GM23248 (cell line): ENCODE data around the gene CDK10. TPM values are rescaled to one million over a fixed set of nuclear protein-coding genes. Genes with fewer than 3 reads are reported as not detected.

Experiments used
- DNase-seq: peaks from one replicate; pipeline ENCODE4 v3.0.0-alpha.2; 2015
- H2AFZ ChIP-seq: fragments of 200-600 bp; sonication (generic); 2 replicates; pipeline ENCODE4 v1.6.1; 2016; ENCODE audit warnings: antibody characterized with exemption
- H3F3A ChIP-seq: fragments of 200-600 bp; sonication (generic); 2 replicates; pipeline ENCODE4 v1.6.1; 2016; ENCODE audit warnings: mild to moderate bottlenecking, antibody characterized with exemption, mixed run types; ENCODE audit not compliant: insufficient read depth
- H3K27ac ChIP-seq: fragments of 200-600 bp; sonication (generic); 2 replicates; pipeline ENCODE4 v1.5.1; 2016; ENCODE audit warnings: mild to moderate bottlenecking
- H3K27me3 ChIP-seq: fragments of 200-600 bp; sonication (generic); replicated peaks from 2 replicates; pipeline ENCODE4 v1.6.1; 2016; ENCODE audit warnings: mild to moderate bottlenecking; ENCODE audit not compliant: insufficient read depth
- H3K36me3 ChIP-seq: fragments of 200-600 bp; sonication (generic); 2 replicates; pipeline ENCODE4 v1.6.1; 2016; ENCODE audit warnings: low read depth, mild to moderate bottlenecking
- H3K4me1 ChIP-seq: fragments of 200-600 bp; sonication (generic); 2 replicates; pipeline ENCODE4 v1.6.1; 2016; ENCODE audit warnings: mild to moderate bottlenecking; ENCODE audit not compliant: insufficient read depth
- H3K4me2 ChIP-seq: fragments of 200-600 bp; sonication (generic); one replicate; pipeline ENCODE4 v1.6.1; 2016; ENCODE audit warnings: mild to moderate bottlenecking; ENCODE audit not compliant: unreplicated experiment
- H3K4me3 ChIP-seq: fragments of 200-600 bp; sonication (generic); 2 replicates; pipeline ENCODE4 v1.5.1; 2016; ENCODE audit warnings: mild to moderate bottlenecking
- H3K79me2 ChIP-seq: fragments of 200-600 bp; sonication (generic); 2 replicates; pipeline ENCODE4 v1.6.1; 2016; ENCODE audit warnings: mild to moderate bottlenecking; ENCODE audit not compliant: insufficient read depth
- H3K9ac ChIP-seq: fragments of 200-600 bp; sonication (generic); 2 replicates; pipeline ENCODE4 v1.6.1; 2016; ENCODE audit warnings: mild to moderate bottlenecking
- H3K9me2 ChIP-seq: fragments of 200-600 bp; sonication (generic); 2 replicates; pipeline ENCODE4 v1.6.1; 2016; ENCODE audit warnings: mixed run types, mild to moderate bottlenecking, moderate library complexity; ENCODE audit not compliant: insufficient read depth
- H3K9me3 ChIP-seq: fragments of 200-600 bp; sonication (generic); one replicate; pipeline ENCODE4 v1.6.1; 2017; ENCODE audit warnings: low read depth
- H4K20me1 ChIP-seq: fragments of 200-600 bp; sonication (generic); 2 replicates; pipeline ENCODE4 v1.6.0; 2016; ENCODE audit not compliant: insufficient read depth
- EZH2 ChIP-seq: fragments of 200-600 bp; sonication (generic); IDR thresholded peaks from 2 replicates; pipeline ENCODE4 v1.6.1; 2018; ENCODE audit warnings: antibody characterized with exemption, mild to moderate bottlenecking; ENCODE audit not compliant: insufficient read depth, poor library complexity, severe bottlenecking
- EZH2phosphoT487 ChIP-seq: fragments of 200-600 bp; sonication (generic); IDR thresholded peaks from 2 replicates; pipeline ENCODE4 v1.6.1; 2018; ENCODE audit warnings: antibody characterized with exemption, moderate library complexity, mild to moderate bottlenecking, low read depth; ENCODE audit not compliant: insufficient read depth
- WGBS, 2 experiments: methylation state at CpG; one replicate each; pipeline ENCODE4 v1.1.6; 2015 to 2017; ENCODE audit warnings: low lambda C conversion rate in 2 of 2, low coverage in 1 of 2; ENCODE audit errors: missing lambda C conversion rate in 2 of 2; 5-methylcytosine and 5-hydroxymethylcytosine counted together
- in situ Hi-C: fragments of 300-500 bp; cut with MboI; formaldehyde crosslinking; loops from 2 replicates; pipeline ENCODE4 v1.15.0; 2020
- polyA plus RNA-seq: library from polyadenylated mRNA; unstranded; fragments of >200 nt; fragmentation: Nextera tagmentation; extraction: Ambion mirVana; gene quantifications from 2 replicates; pipeline ENCODE4 v1.2.1, GENCODE V29; 2016
- total RNA-seq: library from RNA; depleted of rRNA; stranded (reverse); fragments of >200 nt; shearing (Covaris generic); gene quantifications from 2 replicates; pipeline ENCODE4 v1.2.3, GENCODE V29; 2014

Gene CDK10
- total and polyA plus RNA-seq, 2 experiments from 2014 or later = 49.6 to 51.9 TPM

DNA sequence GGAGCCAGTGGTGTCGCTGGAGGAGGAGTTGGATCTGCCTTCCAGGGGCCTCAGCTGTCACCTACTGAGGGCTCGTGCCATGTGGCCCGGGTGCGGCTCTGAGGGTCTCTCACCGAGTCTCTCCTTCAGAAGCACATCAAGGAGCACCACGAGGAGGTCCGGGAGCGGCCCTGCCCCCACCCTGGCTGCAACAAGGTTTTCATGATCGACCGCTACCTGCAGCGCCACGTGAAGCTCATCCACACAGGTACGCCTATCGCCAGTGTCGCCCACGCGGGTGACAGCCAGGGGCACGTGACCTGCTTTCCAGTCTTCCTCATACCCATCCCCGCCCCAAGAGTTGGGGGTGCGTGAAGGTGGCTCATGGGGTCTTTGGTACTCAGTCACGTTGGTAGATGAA lies 47.3 kb downstream of the CDK10 start:
- in situ Hi-C loops = no loop called here
- Histone ChIP-seq H3K4me3 (no peak overlapping the region), H3K4me1 (no peaks in the 10 kb centered on the region), H3K9ac (no peak overlapping the region), H3K4me2 (no peak overlapping the region), H2AFZ (no peak overlapping the region), H3K9me3 (no peaks in the 10 kb centered on the region), H3K79me2 (no peaks in the 10 kb centered on the region; the same call in 1 of the 2 replicates), H3K36me3 (peaks cover 41% of the 10 kb centered on the region; the same call in 1 of the 2 replicates), H3K9me2 (no peaks in the 10 kb centered on the region), H3K27me3 (no peaks in the 10 kb centered on the region), H4K20me1 (no peaks in the 10 kb centered on the region), H3F3A (no peaks in the 10 kb centered on the region; the same call in 1 of the 2 replicates), H3K27ac (no peak overlapping the region)
- no peak for DNase-seq
- 87 to 90% methylated on average over 14 to 21 of the region's 21 CpGs for WGBS, 2 experiments
- TF ChIP-seq EZH2phosphoT487 (no peak), EZH2 (no peak)

DNA sequence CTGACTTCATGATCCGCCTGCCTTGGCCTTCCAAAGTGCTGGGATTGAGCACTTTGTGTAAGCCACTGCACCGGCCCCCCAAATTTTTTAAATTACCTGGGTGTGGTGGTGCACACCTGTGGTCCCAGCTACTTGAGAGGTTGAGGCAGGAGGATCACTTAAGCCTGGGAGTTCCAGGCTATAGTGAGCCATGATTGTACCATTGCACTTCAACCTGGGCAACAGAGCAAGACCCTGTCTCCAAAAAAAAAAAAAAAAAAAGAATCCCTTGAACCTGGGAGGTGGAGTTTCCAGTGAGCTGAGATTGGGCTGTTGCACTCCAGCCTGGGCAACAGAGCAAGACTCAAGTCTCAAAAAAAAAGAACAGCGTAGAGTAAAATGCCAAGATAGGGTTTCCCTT lies 50.1 kb downstream of the CDK10 start:
- H3K36me3 ChIP-seq = peaks cover 42% of the 10 kb centered on the region; the same call in 1 of the 2 replicates
- H3K9me2 ChIP-seq = no peaks in the 10 kb centered on the region
- in situ Hi-C loops = no loop called here
- no peak overlapping the region for H3K9ac ChIP-seq
- 84 to 90% methylated on average over 3 of the region's 3 CpGs for WGBS, 2 experiments
- no peak overlapping the region for H3K4me2 ChIP-seq
- TF ChIP-seq EZH2 (no peak), EZH2phosphoT487 (no peak)
- no peak overlapping the region for H3K27ac ChIP-seq
- no peaks in the 10 kb centered on the region for H3K9me3 ChIP-seq
- no peaks in the 10 kb centered on the region; the same call in 1 of the 2 replicates for H3K79me2 ChIP-seq
- no peak overlapping the region for H2AFZ ChIP-seq
- no peaks in the 10 kb centered on the region for H4K20me1 ChIP-seq
- no peaks in the 10 kb centered on the region for H3K27me3 ChIP-seq
- H3F3A ChIP-seq = peaks cover 5% of the 10 kb centered on the region; the same call in 1 of the 2 replicates
- H3K4me3 ChIP-seq = no peak overlapping the region
- no peaks in the 10 kb centered on the region for H3K4me1 ChIP-seq
- DNase-seq = no peak

DNA sequence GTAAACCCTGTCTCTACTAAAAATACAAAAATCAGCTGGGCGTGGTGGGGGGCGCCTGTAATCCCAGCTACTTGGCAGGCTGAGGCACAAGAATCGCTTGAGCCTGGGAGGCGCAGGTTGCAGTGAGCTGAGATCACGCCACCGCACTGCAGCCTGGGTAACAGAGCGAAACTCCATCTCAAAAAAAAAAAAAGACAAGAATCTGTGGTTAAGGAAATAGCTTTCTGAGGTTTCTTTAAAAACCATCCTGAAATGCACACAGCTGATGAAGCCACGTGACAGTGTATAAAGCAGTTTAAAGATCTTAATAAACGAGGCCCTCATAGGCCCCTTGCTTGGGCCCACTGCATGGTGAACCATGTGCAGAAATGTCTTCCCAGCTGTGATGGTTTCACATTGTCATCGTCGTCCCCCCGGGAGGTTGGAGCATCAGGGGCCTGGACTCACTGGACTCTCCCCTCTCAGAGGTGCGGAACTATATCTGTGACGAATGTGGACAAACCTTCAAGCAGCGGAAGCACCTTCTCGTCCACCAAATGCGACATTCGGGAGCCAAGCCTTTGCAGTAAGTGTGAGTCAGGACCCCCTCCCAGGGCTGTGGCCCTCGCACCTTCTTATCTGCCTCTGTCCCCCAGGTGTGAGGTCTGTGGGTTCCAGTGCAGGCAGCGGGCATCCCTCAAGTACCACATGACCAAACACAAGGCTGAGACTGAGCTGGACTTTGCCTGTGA lies 51.0 kb downstream of the CDK10 start:
- no peak overlapping the region for H3K4me3 ChIP-seq
- 91 to 95% methylated on average over 20 of the region's 20 CpGs for WGBS, 2 experiments
- no peaks in the 10 kb centered on the region for H4K20me1 ChIP-seq
- no peaks in the 10 kb centered on the region for H3K9me2 ChIP-seq
- in situ Hi-C loops = no loop called here
- peaks cover 42% of the 10 kb centered on the region; the same call in 1 of the 2 replicates for H3K36me3 ChIP-seq
- H3K27me3 ChIP-seq = no peaks in the 10 kb centered on the region
- TF ChIP-seq EZH2phosphoT487 (no peak), EZH2 (no peak)
- no peaks in the 10 kb centered on the region for H3K9me3 ChIP-seq
- H2AFZ ChIP-seq = no peak overlapping the region
- no peak overlapping the region for H3K4me2 ChIP-seq
- no peak for DNase-seq
- no peak overlapping the region for H3K9ac ChIP-seq
- H3K27ac ChIP-seq = no peak overlapping the region
- H3F3A ChIP-seq = peaks cover 5% of the 10 kb centered on the region; the same call in 1 of the 2 replicates
- H3K79me2 ChIP-seq = no peaks in the 10 kb centered on the region; the same call in 1 of the 2 replicates
- H3K4me1 ChIP-seq = no peaks in the 10 kb centered on the region

DNA sequence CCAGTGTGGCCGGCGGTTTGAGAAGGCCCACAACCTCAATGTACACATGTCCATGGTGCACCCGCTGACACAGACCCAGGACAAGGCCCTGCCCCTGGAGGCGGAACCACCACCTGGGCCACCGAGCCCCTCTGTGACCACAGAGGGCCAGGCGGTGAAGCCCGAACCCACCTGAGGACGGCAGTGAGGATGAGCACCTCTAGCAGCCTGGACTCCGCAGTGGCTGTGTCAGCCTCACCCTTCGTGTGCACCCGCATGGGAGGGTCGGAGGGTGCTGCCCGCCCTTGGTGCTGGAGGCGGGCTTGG lies 51.5 kb downstream of the CDK10 start:
- no peaks in the 10 kb centered on the region for H3K27me3 ChIP-seq
- H3K4me2 ChIP-seq = no peak overlapping the region
- DNase-seq = no peak
- no peaks in the 10 kb centered on the region; the same call in 1 of the 2 replicates for H3K79me2 ChIP-seq
- WGBS, 2 experiments = 90 to 91% methylated on average over 10 to 14 of the region's 14 CpGs
- no peak overlapping the region for H2AFZ ChIP-seq
- TF ChIP-seq EZH2 = no peak
- TF ChIP-seq EZH2phosphoT487 = no peak
- no peak overlapping the region for H3K4me3 ChIP-seq
- H3K4me1 ChIP-seq = no peaks in the 10 kb centered on the region
- no peaks in the 10 kb centered on the region for H3K9me3 ChIP-seq
- no peaks in the 10 kb centered on the region for H4K20me1 ChIP-seq
- H3K9me2 ChIP-seq = no peaks in the 10 kb centered on the region
- H3K36me3 ChIP-seq = peaks cover 42% of the 10 kb centered on the region; the same call in 1 of the 2 replicates
- in situ Hi-C loops = no loop called here
- H3K9ac ChIP-seq = no peak overlapping the region
- H3K27ac ChIP-seq = no peak overlapping the region
- peaks cover 5% of the 10 kb centered on the region; the same call in 1 of the 2 replicates for H3F3A ChIP-seq
